MM.1S (cell line): Measurements from ENCODE around the gene MED13L.

Source experiments
- CTCF ChIP-seq: fragments of 300-600 bp; sonication (generic); IDR thresholded peaks from 2 replicates; pipeline ENCODE4 v1.5.1; 2016; ENCODE audit warnings: antibody characterized with exemption, low read length, mixed read lengths
- EZH2 ChIP-seq: fragments of 300-600 bp; sonication (generic); optimal IDR thresholded peaks from 2 replicates; pipeline ENCODE3; 2017; ENCODE audit warnings: low read depth, mild to moderate bottlenecking, antibody characterized with exemption, low read length, mixed read lengths

- TF ChIP-seq EZH2 = no peak
- TF ChIP-seq CTCF = no peak
These were observed 66.7 kb downstream of the MED13L start for GRCh38 chr12:116210762-116211161.
